ENCODE results near the gene PLGRKT. TPM values are rescaled to one million over a fixed set of nuclear protein-coding genes. Genes with fewer than 3 reads are reported as not detected.

The PLGRKT gene
- total and polyA plus RNA-seq, 4 donors, result 11.7 to 28.4 (median 22.2) TPM

GRCh38 chr9:5428172-5428571, 9.6 kb downstream of the PLGRKT start:
- DNase-seq (no peak), ATAC-seq (ENCODE audit: insufficient read depth, low FRiP score) (no peak)
- no peaks in the 10 kb centered on the region for H3K9me3 ChIP-seq (ENCODE audit: control insufficient read depth in 4 of 4, insufficient read depth in 3 of 4, low read length in 3 of 4)
- H3K27ac ChIP-seq (ENCODE audit: low read depth in 1 of 2, low read length in 1 of 2), result no peak overlapping the region
- H3K9ac ChIP-seq (ENCODE audit: insufficient read depth in 1 of 2, low read length in 2 of 2), result no peak overlapping the region
- peaks cover 4 to 6% (median 4%) of the 10 kb centered on the region in 4 donors for H3K36me3 ChIP-seq (ENCODE audit: control insufficient read depth in 4 of 4, insufficient read depth in 4 of 4, low read length in 4 of 4)
- no peak overlapping the region for H3K4me3 ChIP-seq
- WGBS, 2 donors, result 78 to 86% methylated on average over 3 of the region's 3 CpGs
- TF ChIP-seq CTCF (IDR thresholded peaks at IDR 0.05; ENCODE audit: control extremely low read depth, extremely low read depth), result no peak
- H3K4me1 ChIP-seq (ENCODE audit: control insufficient read depth in 5 of 5, insufficient read depth in 5 of 5, low read length in 5 of 5), result no peaks in the 10 kb centered on the region
- H3K27me3 ChIP-seq (ENCODE audit: control insufficient read depth in 3 of 3, insufficient read depth in 3 of 3, low read length in 2 of 3), result no peaks in the 10 kb centered on the region

DNA sequence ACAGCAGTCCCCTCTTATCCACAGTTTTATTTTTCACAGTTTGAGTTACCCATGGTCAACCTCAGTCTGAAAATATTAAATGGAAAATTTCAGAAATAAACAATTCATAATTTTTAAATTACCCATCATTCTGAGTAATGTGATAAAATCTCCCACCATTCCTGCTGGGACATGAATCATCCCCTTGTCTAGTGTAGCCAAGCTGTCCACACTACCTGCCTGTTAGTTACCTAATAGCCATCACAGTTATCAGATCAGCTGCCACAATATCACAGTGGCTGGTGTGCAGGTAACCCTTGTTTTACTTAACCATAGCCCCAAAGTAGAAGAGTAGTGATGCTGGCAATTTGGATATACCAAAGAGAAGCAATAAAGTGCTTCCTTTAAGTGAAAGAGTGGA, 10.7 kb downstream of the PLGRKT start:
- Histone ChIP-seq H3K4me1 (ENCODE audit: control insufficient read depth in 5 of 5, insufficient read depth in 5 of 5, low read length in 5 of 5) (no peaks in the 10 kb centered on the region), H3K9me3 (ENCODE audit: control insufficient read depth in 4 of 4, insufficient read depth in 3 of 4, low read length in 3 of 4) (no peaks in the 10 kb centered on the region), H3K4me3 (no peak overlapping the region), H3K27ac (ENCODE audit: low read depth in 1 of 2, low read length in 1 of 2) (no peak overlapping the region), H3K9ac (ENCODE audit: insufficient read depth in 1 of 2, low read length in 2 of 2) (no peak overlapping the region), H3K27me3 (ENCODE audit: control insufficient read depth in 3 of 3, insufficient read depth in 3 of 3, low read length in 2 of 3) (no peaks in the 10 kb centered on the region), H3K36me3 (ENCODE audit: control insufficient read depth in 4 of 4, insufficient read depth in 4 of 4, low read length in 4 of 4) (peaks cover 4 to 5% (median 4%) of the 10 kb centered on the region in 4 donors)
- no peak for TF ChIP-seq CTCF (IDR thresholded peaks at IDR 0.05; ENCODE audit: control extremely low read depth, extremely low read depth)
- DNase-seq (no peak), ATAC-seq (ENCODE audit: insufficient read depth, low FRiP score) (no peak)

- ATAC-seq (ENCODE audit: insufficient read depth, low FRiP score), result no peak
- 92 to 98% methylated on average over 2 of the region's 2 CpGs for WGBS, 2 donors
- no peak overlapping the region for H3K27ac ChIP-seq (ENCODE audit: low read depth in 1 of 2, low read length in 1 of 2)
Measured at GRCh38 chr9:5425006-5425628, 12.6 kb downstream of the PLGRKT start.

More at GRCh38 chr9:5425006-5425628, 12.6 kb downstream of the PLGRKT start:
- no peak for DNase-seq
- no peak overlapping the region for H3K9ac ChIP-seq (ENCODE audit: insufficient read depth in 1 of 2, low read length in 2 of 2)
- H3K4me1 ChIP-seq (ENCODE audit: control insufficient read depth in 5 of 5, insufficient read depth in 5 of 5, low read length in 5 of 5), result no peaks in the 10 kb centered on the region
- peak; percentile 38 for TF ChIP-seq CTCF (IDR thresholded peaks at IDR 0.05; ENCODE audit: control extremely low read depth, extremely low read depth)
- H3K27me3 ChIP-seq (ENCODE audit: control insufficient read depth in 3 of 3, insufficient read depth in 3 of 3, low read length in 2 of 3), result no peaks in the 10 kb centered on the region
- H3K9me3 ChIP-seq (ENCODE audit: control insufficient read depth in 4 of 4, insufficient read depth in 3 of 4, low read length in 3 of 4), result no peaks in the 10 kb centered on the region
- peaks cover 0 to 4% (median 3%) of the 10 kb centered on the region in 4 donors for H3K36me3 ChIP-seq (ENCODE audit: control insufficient read depth in 4 of 4, insufficient read depth in 4 of 4, low read length in 4 of 4)
- no peak overlapping the region for H3K4me3 ChIP-seq
